Measurements from ENCODE around the gene SELL.

Gene SELL

GRCh38 chr1:169648709-169649108, 62.7 kb downstream of the SELL start:
- in situ Hi-C loops (cut with MboI; ENCODE audit: low sequenced_read_pairs, unreplicated experiment), result no loop called here
- no peak for TF ChIP-seq CTCF (IDR thresholded peaks at IDR 0.05; ENCODE audit: borderline replicate concordance, control extremely low read depth, extremely low read depth, insufficient read depth, missing control alignments)
- no peak for DNase-seq (ENCODE audit: low spot score)

- in situ Hi-C loops (cut with MboI; ENCODE audit: low sequenced_read_pairs, unreplicated experiment), result no loop called here
- DNase-seq (ENCODE audit: low spot score), result no peak
Measured at GRCh38 chr1:169648187-169648586, 63.2 kb downstream of the SELL start.

GRCh38 chr1:169647512-169647911, 63.9 kb downstream of the SELL start:
- no peak for TF ChIP-seq CTCF (IDR thresholded peaks at IDR 0.05; ENCODE audit: borderline replicate concordance, control extremely low read depth, extremely low read depth, insufficient read depth, missing control alignments)
- no peak for DNase-seq (ENCODE audit: low spot score)
- in situ Hi-C loops (cut with MboI; ENCODE audit: low sequenced_read_pairs, unreplicated experiment), result no loop called here

More at GRCh38 chr1:169648187-169648586, 63.2 kb downstream of the SELL start:
- TF ChIP-seq CTCF (IDR thresholded peaks at IDR 0.05; ENCODE audit: borderline replicate concordance, control extremely low read depth, extremely low read depth, insufficient read depth, missing control alignments), result no peak

GRCh38 chr1:169644297-169644696, 67.1 kb downstream of the SELL start:
- TF ChIP-seq CTCF (IDR thresholded peaks at IDR 0.05; ENCODE audit: borderline replicate concordance, control extremely low read depth, extremely low read depth, insufficient read depth, missing control alignments), result no peak
- no peak for DNase-seq (ENCODE audit: low spot score)
- in situ Hi-C loops (cut with MboI; ENCODE audit: low sequenced_read_pairs, unreplicated experiment), result no loop called here
